Posterior cingulate gyrus (tissue), 11 donors: Measurements from ENCODE around the gene FBRSL1.

Experiments
- DNase-seq, 10 donors: peaks; one replicate each; pipeline versions ENCODE4 v3.0.0 to v3.0.0-alpha.2; 2020 to 2021; ENCODE audit warnings: mixed read lengths in 3 of 10
- intact Hi-C: fragments of 100-400 bp; cut with DNase I; formaldehyde crosslinking; loops from one replicate; pipeline ENCODE4 v1.15.1; 2023

The FBRSL1 gene

DNA sequence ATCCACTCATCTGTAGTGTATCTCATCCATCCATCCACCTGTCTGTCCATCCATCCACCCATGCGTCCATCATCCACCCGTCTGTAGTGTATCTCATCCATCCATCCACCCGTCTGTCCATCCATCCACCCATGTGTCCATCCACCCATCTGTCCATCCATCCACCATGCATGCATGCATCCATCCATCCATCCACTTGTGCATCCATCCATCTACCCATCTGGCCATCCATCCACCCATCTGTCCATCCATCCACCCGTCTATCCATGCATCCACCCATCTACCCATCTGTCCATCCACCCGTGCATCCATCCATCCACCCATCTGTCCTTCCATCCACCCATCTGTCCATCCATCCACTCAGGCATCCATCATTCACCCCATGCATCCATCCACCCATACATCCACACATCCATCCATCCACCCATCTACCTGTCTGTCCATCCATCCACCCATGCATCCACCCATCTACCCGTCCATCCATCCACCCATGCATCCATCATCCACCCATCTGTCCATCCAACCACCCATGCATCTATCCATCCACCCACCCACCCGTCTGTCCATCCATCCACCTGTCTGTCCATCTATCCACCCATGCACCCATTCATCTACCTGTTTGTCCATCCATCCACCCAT, 28.5 kb downstream of the FBRSL1 start:
- intact Hi-C loops = no loop called here
- no peak for DNase-seq

DNA sequence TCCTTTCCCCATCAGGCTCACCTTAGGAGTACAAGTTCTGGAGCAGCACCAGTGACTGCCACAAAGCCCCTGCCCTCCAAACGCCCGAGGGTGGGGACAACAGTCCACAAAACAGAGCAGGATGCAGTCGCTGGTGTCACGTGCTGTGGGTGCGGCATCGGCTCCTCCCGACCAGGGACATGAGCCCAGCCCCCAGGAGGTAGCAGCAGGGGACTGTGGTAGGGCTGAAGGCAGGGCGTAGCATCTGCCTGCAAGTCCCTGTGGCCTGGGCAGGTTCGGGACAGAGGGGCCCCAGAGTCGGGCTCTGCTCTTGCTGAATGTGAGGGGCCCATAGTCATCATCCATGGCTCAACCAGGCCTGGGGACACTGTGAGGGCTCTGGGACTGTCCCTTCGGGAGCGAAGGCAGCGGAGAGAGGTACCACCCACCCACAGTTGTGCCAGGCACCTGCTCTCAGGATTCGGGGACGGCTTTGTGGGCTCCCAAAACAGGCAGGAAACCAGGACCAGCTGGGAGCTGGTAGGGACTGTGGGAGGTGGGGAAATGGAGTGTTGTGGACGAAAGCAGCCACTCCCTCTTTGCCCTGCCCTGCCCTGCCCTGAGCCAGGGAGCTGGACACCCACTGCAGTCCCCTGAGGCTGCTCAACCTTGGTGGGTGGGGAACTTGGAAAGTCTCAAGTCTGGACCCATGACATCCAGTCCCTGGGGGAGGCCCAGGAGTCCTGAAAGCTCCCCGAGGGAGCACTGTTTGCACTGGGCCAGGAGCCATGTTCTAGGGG, 30.7 kb downstream of the FBRSL1 start:
- intact Hi-C loops = loop anchor here (5.0 kb wide), 1 partner anchor 33 kb away; no protein-coding TSS in a partner anchor

DNA sequence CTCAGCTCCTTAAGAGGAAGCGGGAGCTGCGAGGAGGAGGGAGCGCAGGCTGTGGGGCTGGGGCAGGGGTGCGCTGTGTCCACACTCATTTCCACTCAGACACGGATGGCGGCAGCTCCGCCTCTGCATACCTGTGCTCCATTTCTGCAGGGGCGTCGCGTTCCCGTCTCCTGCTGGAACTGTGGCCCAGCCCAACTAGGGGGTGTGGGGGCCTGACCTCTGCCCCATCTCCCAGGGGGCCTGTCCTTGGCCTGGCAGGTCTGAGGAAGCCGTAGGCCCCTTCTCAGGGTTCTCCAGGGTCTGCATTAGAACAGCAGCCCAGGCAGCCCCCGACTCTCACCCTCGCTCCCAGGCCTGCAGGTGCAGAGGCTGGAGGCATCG, 31.2 kb downstream of the FBRSL1 start:
- intact Hi-C loops = loop anchor here (5.0 kb wide), 1 partner anchor 34 kb away; no protein-coding TSS in a partner anchor
- no peak for DNase-seq

More for the DNA sequence above, 30.7 kb downstream of the FBRSL1 start:
- no peak for DNase-seq

DNA sequence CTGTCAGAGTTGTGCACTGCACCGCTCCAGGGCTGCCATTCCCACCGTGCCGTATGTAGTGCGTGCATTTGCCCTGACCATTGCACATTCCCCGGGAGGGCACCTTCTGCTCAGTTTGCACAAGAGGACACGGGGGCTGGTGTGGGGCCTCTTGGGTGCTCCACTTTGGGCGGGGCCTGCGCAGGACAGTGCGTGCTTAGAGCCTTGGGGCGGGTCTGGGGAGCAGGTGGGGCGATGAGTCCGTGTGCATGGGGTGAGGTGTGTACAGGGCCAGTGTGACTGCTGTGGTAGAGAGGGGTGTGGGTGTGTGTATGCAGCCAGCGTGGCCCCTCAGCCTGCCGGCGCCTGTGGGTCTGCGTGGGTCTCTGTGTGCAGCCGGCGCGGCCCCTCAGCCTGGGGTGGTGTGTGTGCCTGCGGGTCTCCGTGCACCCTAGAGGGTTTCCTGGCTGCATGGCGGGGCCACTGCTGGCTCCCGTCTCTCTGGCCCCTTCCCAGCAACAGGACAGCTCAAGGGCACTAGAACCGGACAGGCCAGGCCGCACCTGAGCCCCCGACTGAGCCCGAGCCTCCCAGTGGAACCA, 31.9 kb downstream of the FBRSL1 start:
- intact Hi-C loops = loop anchor here (5.0 kb wide), 1 partner anchor 35 kb away; no protein-coding TSS in a partner anchor
- DNase-seq = no peak

DNA sequence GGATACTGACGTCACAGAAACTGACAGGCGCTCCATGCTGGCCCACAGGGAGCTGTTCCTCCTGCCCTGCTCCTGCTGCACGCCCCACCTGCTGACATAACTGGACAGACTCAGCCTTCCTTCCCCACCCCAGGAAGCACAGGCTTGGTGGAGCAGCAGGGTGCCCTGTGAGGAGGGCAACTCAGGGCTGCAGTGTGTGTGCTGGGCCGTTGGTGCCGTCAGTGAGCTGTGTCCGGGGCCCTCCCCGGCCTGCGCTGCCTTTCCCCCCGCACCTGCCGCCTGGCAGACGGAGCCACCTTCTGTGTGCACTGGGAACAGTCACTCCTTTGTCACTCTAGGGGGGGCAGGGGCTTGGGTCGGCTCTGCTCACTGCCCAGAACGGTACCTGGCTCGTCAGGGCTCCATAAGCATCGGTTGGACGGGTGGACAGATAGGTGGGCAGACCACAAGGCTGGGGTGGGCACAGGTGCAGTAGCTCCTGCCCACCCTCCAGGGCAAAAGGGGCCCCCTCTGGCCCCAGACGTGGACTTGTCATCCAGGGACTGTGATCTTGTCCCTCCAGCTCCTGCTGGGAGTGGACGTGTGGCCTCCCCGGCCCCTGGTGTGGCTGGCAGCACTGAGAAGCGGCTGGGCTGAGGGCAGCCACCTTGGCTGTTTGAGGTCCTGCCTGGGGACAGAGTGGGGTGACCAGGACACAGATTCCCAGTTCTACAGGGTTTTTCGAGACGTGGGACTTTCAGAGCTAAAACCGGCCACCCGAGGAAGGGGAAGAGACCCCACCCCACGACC, 32.8 kb downstream of the FBRSL1 start:
- DNase-seq = no peak
- intact Hi-C loops = loop anchor here (1.0 to 5.0 kb wide), 2 partner anchors 35 to 107 kb away; no protein-coding TSS in a partner anchor

DNA sequence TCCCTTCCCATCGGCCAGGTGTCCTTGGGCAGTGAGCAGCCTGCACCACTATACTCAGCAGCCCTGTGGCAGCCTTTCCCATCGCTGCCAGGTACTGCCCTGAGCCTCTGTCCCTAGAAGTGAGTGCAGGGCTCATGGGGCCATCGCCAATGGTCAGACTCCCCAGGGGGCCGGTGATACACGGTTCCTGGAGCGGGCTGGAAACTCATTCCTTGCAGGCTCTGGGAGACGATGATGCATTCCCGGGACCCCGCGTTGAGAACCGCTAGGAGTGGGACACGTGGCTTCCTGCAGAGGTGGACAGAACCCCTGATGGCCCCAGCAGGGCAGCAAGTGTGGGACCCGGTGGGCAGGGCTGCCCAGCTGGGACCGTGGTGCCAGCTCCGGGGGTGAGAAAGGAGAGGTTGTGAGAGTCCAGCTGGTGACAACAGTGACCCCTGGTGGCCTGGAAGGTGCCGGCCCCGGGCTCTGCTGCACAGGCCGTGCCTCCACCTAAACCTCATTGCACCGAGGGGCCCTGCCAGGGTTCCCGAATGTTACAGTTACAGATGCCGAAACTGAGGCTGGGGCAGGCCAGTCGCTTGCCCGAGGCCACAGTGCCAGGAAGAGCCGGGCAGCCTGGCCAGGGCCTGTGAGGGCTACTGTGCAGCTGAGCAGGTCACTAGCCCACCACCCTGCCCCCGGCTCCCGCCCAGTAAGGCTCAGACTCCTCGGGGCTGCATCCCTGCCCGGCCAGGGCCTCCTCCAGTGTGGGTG, 33.8 kb downstream of the FBRSL1 start:
- intact Hi-C loops = loop anchor here (1.0 to 5.0 kb wide), 2 partner anchors 36 to 108 kb away; no protein-coding TSS in a partner anchor
- DNase-seq = peak; percentile 67 to 96 (median 84)

DNA sequence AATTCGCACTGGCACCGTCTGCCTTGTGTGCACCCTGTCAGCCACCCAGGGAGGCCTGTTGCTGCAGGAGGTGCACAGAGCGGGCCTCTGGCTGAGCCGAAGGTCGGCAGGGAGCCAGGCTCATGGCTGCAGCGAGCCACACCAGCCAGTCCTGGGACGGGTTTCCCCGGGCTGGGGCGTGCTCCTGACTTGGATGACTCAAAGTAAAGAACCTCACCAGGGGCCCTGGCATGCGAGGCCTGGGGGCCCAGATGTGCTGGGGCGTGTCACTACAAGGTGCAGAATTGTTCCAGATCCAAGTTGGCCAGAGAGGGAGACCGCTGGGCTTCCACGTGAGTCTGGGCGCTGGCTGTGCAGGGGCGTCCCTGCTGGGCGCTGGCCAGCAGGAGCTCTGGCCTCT, 34.5 kb downstream of the FBRSL1 start:
- intact Hi-C loops = loop anchor here (5.0 kb wide), 1 partner anchor 37 kb away; no protein-coding TSS in a partner anchor
- peak in 1 of 10 donors; percentile 60 for DNase-seq

DNA sequence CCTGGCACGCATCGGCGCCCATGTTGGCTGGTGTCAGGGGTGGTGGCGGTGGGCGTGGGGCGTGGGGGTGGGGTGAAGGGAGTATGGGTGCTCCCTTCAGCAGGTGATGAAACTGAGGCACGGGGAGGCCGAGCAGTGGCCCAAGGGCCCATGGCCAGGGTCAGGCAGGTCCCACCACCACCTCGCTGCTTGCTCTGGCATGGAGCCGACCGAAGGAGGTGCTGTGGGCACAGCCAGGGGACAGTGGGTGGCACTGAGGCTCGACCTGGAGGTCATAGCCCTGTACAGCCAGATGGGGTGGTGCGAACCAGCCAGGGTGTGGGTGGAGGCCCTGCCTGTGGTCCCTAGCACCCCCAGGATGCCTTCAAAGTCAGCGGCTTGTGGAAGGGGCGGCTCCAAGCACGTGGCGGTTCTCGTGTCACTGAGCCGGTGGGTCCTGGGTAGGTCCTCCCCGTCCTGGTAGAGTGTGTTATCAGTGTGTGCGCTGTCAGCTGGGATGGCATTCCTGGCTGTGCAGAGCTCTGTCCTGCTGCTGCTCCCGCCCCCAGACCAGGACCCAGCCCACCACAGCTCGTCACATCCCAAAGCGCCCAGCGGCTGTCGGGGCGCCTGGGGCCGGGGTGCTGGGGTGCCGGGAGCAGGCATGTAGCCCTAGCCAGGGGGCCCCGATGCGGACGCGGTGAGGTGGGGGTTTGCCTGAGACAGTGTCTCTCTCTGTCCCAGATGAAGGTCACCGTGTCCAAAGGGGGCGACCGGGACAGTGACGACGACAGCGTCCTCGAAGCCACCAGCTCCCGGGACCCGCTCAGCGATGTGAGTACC, 35.3 kb downstream of the FBRSL1 start:
- no peak for DNase-seq
- intact Hi-C loops = no loop called here

DNA sequence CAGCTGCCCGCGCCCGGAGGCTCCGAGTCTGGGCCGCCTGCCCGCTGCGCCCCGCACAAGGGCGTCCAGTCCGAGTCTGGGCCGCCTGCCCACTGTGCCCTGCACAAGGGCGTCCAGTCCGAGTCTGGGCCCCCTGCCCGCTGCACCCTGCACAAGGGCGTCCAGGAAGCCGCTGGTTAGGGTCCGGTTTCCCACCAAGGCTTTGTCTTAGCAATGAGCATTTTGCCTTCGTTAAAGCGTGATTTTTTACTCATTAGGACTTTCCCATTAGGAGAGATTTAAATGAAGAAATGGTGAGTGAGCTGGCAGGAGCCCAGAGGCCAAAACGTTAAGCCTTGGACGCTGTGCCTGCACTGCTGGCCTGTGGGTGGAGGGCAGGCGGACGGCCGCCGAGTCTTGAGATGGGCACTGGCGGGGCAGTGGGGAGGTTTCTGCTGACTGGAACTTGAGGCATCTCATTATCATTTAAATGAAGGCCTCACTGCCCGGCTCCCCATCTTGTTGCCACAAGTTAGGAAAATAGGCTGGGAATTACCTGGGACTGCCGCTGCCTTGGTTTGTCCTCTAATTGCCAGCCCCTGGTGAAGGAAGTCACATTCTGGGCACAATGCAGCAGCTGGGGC, 36.0 kb downstream of the FBRSL1 start:
- intact Hi-C loops = no loop called here
- peak; percentile 74 to 97 (median 84) for DNase-seq

DNA sequence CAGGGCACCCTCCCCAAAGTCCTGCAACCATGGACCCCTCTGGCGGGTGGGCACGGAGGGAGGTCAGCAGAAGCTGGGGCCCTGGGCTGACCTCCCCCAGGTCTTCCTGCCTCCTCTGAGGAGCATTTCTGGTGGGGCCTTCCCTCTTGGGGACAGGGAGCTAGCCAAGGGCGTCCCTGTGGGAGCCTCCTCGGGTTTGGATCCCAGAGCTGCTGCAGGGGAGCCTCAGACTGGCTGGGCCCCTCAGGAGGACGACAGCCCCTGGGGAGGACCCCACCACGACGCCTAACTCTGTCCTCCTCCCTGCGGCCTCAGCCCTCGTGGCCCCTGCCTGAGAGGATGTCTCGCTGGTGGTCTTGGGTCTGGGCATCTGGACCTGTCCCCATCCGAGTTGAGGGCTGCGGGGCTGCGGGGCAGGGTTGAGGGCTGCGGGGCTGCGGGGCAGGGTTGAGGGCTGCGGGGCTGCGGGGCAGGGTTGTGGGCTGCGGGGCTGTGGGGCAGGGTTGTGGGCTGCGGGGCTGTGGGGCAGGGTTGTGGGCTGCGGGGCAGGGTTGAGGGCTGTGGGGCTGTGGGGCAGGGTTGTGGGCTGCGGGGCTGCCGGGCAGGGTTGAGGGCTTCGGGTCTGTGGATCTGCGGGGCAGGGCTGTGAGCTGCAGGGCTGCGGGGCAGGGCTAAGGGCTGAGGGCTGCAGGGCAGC, 37.4 kb downstream of the FBRSL1 start:
- intact Hi-C loops = no loop called here
- DNase-seq = no peak

DNA sequence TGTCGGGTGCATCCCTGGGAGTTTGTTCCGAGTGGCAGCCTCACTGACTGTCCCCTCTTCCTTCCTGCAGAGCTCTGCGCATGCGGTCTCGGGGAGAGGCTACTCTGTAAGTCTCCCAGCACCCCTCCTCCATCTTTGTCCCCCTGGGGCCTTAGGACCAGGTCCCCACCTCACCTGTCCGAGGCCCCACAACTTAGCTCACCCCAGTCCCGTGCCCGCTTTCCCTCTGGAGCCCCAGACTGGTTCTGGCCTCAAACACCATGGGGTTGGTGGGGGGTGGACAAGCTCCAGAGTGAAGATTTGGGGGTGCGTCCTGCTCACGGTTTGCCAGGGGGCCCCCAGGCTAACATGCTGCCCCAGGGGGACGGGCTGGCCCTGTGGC, 37.9 kb downstream of the FBRSL1 start:
- intact Hi-C loops = no loop called here

DNA sequence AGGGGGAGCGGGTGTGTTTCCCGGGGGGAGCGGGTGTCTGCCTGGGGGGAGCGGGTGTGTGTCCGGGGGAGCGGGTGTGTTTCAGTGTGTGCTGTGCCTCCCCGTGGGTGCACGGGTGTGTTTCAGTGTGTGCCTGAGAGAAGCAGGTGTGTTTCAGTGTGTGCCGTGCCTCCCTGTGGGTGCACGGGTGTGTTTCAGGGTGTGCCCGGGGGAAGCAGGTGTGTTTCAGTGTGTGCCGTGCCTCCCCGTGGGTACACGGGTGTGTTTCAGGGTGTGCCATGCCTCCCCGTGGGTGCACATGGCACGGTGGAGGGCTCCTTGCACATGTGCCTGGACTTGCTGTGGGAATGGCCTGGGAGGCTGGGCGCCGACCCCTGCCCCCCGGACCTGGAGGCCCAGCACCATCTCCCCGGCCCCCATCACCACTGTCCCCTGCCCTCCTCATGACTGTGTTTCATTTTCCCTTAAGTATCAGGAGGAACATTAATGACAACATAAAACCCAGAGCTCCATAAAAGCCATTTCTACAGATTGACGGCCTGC, 38.7 kb downstream of the FBRSL1 start:
- intact Hi-C loops = no loop called here
- DNase-seq = no peak

More for the DNA sequence above, 37.9 kb downstream of the FBRSL1 start:
- DNase-seq = no peak

DNA sequence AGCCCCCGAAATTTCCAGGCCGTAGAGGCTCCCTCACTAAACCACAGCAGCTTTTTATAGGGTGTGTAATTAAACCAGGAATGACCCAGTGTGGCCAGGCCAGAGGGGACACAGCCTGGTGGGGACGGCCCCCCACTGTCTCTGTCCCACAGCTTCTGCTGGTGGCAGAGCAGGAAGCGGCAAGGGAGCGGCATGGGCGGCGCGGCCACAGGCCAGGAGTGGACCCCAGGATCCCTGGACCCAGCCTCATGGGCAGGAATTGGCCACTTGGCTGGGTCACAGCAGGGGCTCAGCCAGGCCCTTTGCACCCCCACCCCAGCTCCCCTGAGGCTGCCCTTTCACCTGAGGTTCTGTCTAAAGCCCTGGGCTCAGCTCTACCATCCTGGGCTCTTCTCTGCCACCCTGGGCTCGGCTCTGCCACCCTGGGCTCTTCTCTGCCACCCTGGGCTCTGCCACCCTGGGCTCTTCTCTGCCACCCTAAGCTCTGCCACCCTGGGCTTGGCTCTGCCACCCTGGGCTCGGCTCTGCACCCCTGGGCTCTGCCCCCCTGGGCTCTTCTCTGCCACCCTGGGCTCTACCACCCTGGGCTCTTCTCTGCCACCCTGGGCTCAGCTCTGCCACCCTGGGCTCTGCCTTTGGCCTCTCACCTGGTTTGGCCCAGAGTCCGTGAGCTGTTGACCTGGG, 39.3 kb downstream of the FBRSL1 start:
- intact Hi-C loops = no loop called here
- DNase-seq = no peak

DNA sequence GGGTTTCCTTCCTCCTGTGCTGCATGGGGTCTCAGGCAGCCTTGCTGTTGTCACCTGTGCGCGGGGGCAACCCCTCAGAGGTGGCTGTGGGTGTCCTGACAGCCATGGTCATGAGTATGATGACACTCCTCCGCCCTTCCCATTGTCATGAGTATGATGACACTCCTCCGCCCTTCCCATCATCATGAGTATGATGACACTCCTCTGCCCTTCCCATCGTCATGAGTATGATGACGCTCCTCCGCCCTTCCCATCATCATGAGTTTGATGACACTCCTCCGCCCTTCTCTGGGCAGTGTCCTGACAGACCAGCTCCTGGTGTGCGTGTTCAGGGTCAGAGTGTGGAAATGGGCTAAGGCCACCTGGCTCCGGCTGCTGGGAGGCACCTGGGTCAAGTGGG, 40.0 kb downstream of the FBRSL1 start:
- DNase-seq = no peak
- intact Hi-C loops = no loop called here

DNA sequence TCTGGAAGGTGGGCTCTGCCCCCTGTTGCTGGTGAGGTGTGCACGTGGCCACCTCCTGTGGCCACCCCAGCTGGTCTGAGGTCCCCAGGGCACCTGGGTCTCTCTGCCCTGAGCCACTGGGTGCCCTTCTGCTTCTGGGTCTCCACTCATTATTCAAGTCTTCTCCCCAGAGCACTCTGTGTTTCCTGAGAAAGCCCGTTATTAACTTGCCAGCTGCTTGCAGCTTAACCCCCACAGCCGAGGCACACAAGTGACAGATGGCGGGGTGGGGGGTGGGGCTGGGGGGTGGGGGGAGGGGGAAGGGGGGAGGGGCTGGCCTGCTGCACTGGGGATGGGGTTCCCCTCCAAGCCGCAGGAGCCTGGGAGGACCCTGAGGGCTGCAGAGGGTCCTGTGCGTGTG, 40.5 kb downstream of the FBRSL1 start:
- intact Hi-C loops = no loop called here
- DNase-seq = no peak

DNA sequence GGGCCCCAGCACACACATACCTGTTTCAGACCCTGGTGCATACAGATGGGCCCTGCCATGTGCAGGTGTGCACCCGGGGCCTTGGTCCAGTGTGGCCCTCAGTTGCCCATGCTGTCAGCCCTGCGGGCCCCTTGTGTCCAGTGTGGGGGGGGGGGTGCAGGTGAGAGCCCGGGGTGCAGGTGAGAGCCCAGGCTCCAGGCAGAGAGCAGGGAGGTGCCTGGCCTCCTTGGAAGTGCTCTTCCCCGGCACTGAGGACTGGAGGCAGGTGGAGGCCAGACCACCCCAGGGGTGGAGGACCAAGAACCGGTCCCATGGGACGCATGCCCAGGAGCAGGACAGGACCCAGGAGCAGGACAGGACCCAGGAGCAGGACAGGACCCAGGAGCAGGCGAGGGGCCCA, 40.9 kb downstream of the FBRSL1 start:
- intact Hi-C loops = no loop called here
- no peak for DNase-seq
